Breast epithelium (tissue), 3 donors: ENCODE results near the gene ARF3.

ENCODE experiments used
- CTCF ChIP-seq, 3 donors: fragments of 450-650 bp; IDR thresholded peaks; one replicate each; pipeline ENCODE4 v1.5.1; 2016 to 2017; ENCODE audit warnings: antibody characterized with exemption in 3 of 3, mild to moderate bottlenecking in 3 of 3, moderate library complexity in 3 of 3
- POLR2A ChIP-seq: fragments of 450-650 bp; IDR thresholded peaks from one replicate; pipeline ENCODE4 v1.6.1; 2016; ENCODE audit warnings: antibody characterized with exemption, mild to moderate bottlenecking, moderate library complexity
- POLR2AphosphoS5 ChIP-seq, 3 donors: sonication (generic); formaldehyde crosslinking; IDR thresholded peaks; one replicate each; pipeline ENCODE4 v1.6.1; 2017; ENCODE audit warnings: antibody characterized with exemption in 3 of 3

GRCh38 chr12:48907245-48907644 is 50.0 kb downstream of the ARF3 start:
- TF ChIP-seq CTCF (IDR thresholded peaks at IDR 0.05) = no peak
- no peak for TF ChIP-seq POLR2A
- no peak for TF ChIP-seq POLR2AphosphoS5 (IDR thresholded peaks at IDR 0.05)
